Measurements from ENCODE around the gene TMEM259. TPM values are rescaled to one million over a fixed set of nuclear protein-coding genes. Genes with fewer than 3 reads are reported as not detected.

TMEM259 gene
- 223 and 257 TPM in 2 replicates for total RNA-seq

DNA sequence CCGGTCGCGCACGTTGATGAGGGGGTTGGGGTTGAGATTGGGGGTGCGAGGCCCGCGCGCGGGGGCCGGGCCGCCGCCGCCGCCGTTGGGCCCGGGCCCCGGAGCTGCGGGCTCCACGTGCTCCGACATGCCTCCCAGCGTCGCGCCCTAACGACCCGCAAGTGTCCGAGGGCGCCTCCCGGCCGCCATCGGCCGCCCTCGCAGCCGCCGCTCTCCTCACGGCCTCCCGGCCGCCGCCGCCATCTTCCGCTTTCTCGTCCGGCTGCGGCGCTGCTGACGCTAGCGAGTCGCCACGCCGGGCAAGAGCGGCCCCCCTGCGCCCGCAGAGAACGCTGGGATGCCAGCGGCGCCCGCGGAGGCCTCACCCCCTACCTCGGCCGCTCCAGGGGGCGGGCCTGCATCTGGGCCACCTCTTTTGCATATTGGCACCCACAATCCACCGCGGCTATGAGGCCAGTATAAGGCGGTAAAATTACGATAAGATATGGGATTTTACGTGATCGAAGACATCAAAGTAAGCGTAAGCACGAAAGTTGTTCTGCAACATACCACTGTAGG, at the start of gene TMEM259:
Gene TMEM259 (minus strand): TSS at position 256 of the 558 bp plus-strand sequence. CDS start 127 bp downstream, at position 129.
- TF ChIP-seq, protein P1, sequence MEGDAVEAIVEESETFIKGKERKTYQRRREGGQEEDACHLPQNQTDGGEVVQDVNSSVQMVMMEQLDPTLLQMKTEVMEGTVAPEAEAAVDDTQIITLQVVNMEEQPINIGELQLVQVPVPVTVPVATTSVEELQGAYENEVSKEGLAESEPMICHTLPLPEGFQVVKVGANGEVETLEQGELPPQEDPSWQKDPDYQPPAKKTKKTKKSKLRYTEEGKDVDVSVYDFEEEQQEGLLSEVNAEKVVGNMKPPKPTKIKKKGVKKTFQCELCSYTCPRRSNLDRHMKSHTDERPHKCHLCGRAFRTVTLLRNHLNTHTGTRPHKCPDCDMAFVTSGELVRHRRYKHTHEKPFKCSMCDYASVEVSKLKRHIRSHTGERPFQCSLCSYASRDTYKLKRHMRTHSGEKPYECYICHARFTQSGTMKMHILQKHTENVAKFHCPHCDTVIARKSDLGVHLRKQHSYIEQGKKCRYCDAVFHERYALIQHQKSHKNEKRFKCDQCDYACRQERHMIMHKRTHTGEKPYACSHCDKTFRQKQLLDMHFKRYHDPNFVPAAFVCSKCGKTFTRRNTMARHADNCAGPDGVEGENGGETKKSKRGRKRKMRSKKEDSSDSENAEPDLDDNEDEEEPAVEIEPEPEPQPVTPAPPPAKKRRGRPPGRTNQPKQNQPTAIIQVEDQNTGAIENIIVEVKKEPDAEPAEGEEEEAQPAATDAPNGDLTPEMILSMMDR (IDR thresholded peaks at IDR 0.05) = no peak
- intact Hi-C loops (cut with micrococcal nuclease) = loop anchor here (1.0 to 2.0 kb wide), 9 partner anchors 20 to 220 kb away; partner anchors contain the start of genes ATP5F1D, GPX4, GRIN3B and STK11
- H3K4me3 Mint-ChIP-seq = peak within 1 kb of the TSS; percentile 87
- ChIA-PET CTCF (interaction anchor here (0.9 to 1.2 kb wide), 3 partner anchors 19 to 224 kb away, joined by 3 to 5 read pairs (median 3); partner anchors contain the start of gene ABCA7), POLR2A (interaction anchor here (0.5 to 13.8 kb wide), 21 partner anchors 9 to 254 kb away, joined by 3 to 365 read pairs (median 5); partner anchors contain the start of genes ABCA7, ARHGAP45, ATP5F1D and CIRBP)
- peaks cover 15% of the 10 kb centered on the region for H3K36me3 Mint-ChIP-seq (ENCODE audit: low read depth)
- no peaks in the 10 kb centered on the region for H3K27me3 Mint-ChIP-seq
- no peaks in the 10 kb centered on the region for H3K9me3 Mint-ChIP-seq
- DNase-seq (peak; percentile 95), ATAC-seq (ENCODE audit: low read depth) (peak; percentile 87)
- peaks cover 53% of the 10 kb centered on the region for H3K4me1 Mint-ChIP-seq
- peak within 1 kb of the TSS; percentile 99 for H3K27ac Mint-ChIP-seq

DNA sequence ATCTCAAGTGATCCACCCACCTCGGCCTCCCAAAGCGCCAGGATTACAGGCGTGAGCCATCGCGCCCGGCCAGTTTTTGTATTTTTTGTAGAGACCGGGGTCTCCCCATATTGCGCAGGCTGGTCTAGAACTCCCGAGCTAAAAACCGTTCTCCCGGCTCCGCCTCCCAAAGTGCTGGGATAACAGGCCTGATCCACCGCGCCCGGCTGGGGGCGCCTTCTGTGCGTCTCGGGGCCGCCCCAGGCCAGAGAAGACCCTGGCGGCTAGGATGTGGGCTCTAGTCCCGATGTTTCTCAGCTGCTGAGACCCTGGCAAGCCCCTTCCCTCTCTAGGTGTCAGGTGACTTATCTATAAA, 49.6 kb upstream of the TMEM259 start:
- Mint-ChIP-seq H3K4me3 (no peak overlapping the region), H3K9me3 (no peaks in the 10 kb centered on the region), H3K27ac (no peak overlapping the region), H3K36me3 (ENCODE audit: low read depth) (peaks cover 44% of the 10 kb centered on the region), H3K27me3 (no peaks in the 10 kb centered on the region), H3K4me1 (peaks cover 58% of the 10 kb centered on the region)
- TF ChIP-seq, protein P1 (IDR thresholded peaks at IDR 0.05) = no peak
- ATAC-seq (ENCODE audit: low read depth) = no peak
- POLR2A ChIA-PET = interaction anchor here (0.7 to 13.1 kb wide), 5 partner anchors 16 to 174 kb away, joined by 3 to 184 read pairs (median 8); partner anchors contain the start of genes ABCA7 and GPX4
- intact Hi-C loops (cut with micrococcal nuclease) = no loop called here
- no peak for DNase-seq
- CTCF ChIA-PET = no interaction called here

DNA sequence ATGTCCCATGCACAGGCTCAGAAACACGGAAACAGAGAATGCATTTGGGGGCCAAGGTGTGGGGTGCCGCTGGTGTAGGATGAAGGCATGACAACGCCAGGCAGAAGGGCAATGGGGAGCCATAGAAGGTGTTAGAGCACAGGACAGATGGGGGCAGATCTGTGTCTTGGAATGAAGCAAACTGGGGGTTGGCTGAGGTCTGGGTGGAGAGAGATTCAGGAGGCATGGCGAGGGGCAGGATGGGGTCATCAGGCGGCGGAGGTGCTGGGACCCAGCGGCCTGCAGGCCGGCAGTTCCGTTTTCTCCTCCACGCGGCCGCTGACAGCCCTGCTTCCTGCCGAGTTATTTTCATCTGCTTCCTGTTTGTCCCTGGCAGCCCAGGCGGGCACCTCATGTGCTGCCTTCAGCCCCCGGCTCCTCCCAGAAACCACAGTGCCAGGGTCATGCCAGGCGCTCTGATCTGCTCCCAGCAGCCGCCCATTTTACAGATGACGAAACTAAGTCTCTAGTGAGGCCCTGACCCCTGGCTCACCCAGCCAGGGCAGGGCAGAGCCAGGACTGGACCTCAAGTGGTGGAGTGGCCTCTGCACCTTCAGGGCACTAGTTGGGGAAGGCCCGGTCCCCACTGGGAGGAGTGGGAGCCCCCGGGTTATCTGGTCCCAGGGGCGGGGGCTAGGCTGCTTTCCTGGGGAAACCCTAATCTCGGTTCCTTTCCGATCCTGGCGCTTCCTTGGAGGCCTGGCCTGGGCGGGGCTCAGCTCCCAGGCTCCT, 48.3 kb upstream of the TMEM259 start:
- intact Hi-C loops (cut with micrococcal nuclease) = loop anchor here (1.0 to 5.0 kb wide), 4 partner anchors 14 to 123 kb away; partner anchors contain the start of genes GPX4, RNU6-2 and TMEM259
- TF ChIP-seq, protein P1 (IDR thresholded peaks at IDR 0.05) = no peak
- peak; percentile 63 for DNase-seq
- Mint-ChIP-seq H3K9me3 (no peaks in the 10 kb centered on the region), H3K4me3 (peak overlapping the region; percentile 93), H3K4me1 (peaks cover 64% of the 10 kb centered on the region), H3K27ac (peak overlapping the region; percentile 92), H3K27me3 (no peaks in the 10 kb centered on the region), H3K36me3 (ENCODE audit: low read depth) (peaks cover 42% of the 10 kb centered on the region)
- ChIA-PET CTCF (no interaction called here), POLR2A (interaction anchor here (0.6 to 13.1 kb wide), 11 partner anchors 8 to 123 kb away, joined by 3 to 184 read pairs (median 8); partner anchors contain the start of genes ABCA7, CNN2 and GPX4)
- peak; percentile 43 for ATAC-seq (ENCODE audit: low read depth)

DNA sequence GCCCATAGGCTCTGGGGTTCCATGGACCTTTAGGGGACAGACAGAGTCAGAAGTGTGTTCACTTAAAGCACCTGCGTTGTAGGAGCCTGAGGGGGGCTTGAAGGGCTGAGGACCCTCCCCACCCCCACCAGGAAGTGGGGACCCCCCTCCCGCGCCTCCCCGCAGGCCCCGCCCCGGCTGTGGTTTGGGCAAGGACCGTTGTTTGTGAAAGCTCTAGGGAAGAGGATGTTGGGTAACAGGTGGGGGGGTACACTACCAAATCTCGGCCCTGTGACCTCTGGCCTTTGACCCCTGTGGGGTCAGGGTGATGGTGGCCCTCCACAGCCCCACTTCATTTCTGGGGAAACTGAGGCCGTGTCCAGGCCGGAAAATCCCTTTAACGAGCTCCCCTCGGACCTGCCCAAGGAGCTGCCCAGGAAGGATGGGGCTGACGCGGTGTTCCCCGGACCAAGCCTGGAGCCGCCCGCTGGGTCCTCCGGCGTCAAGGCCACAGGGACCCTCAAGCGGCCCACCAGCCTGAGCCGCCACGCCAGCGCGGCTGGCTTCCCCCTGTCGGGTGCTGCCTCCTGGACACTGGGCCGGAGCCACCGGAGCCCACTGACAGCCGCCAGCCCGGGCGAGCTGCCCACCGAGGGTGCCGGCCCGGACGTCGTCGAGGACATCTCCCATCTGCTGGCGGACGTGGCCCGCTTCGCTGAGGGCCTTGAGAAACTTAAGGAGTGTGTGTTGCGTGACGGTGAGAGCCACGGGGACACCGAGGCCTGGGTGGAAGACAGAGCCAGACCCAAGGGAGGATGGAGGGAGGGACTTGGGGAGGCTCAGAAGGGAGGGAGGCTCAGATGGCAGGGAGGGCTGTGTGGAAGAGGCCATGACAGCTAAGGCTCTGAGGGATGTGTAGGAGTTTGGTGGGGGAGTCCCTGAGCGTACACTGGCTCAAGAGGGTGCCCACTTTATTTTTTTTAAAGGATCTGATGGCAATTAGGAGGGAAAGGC, 47.4 kb upstream of the TMEM259 start:
- H3K4me1 Mint-ChIP-seq = peaks cover 57% of the 10 kb centered on the region
- ATAC-seq (ENCODE audit: low read depth) (peak; percentile 3), DNase-seq (no peak)
- intact Hi-C loops (cut with micrococcal nuclease) = loop anchor here (1.0 to 5.0 kb wide), 4 partner anchors 14 to 124 kb away; partner anchors contain the start of genes GPX4, RNU6-2 and TMEM259
- H3K9me3 Mint-ChIP-seq = no peaks in the 10 kb centered on the region
- ChIA-PET POLR2A (interaction anchor here (0.5 to 5.3 kb wide), 22 partner anchors 8 to 297 kb away, joined by 3 to 140 read pairs (median 9); partner anchors contain the start of genes ABCA7, CIRBP, CNN2 and GPX4), CTCF (interaction anchor here (1.1 to 1.9 kb wide), 5 partner anchors 10 to 204 kb away, joined by 3 to 6 read pairs (median 4); partner anchors contain the start of gene ABCA7)
- peak overlapping the region; percentile 93 for H3K4me3 Mint-ChIP-seq
- H3K27me3 Mint-ChIP-seq = no peaks in the 10 kb centered on the region
- peak overlapping the region; percentile 92 for H3K27ac Mint-ChIP-seq
- TF ChIP-seq, protein P1 (IDR thresholded peaks at IDR 0.05) = no peak
- H3K36me3 Mint-ChIP-seq (ENCODE audit: low read depth) = peaks cover 35% of the 10 kb centered on the region
